Measurements from ENCODE around the gene PHACTR3. TPM values are rescaled to one million over a fixed set of nuclear protein-coding genes. Genes with fewer than 3 reads are reported as not detected.

Gene PHACTR3
- total RNA-seq, 1 donor from 2014 or later: 1.0 TPM

- Histone ChIP-seq H3K4me1 (ENCODE audit: control insufficient read depth in 3 of 3, insufficient read depth in 3 of 3, low read length in 3 of 3) (no peaks in the 10 kb centered on the region), H3K9ac (ENCODE audit: low read depth in 1 of 3, low read length in 3 of 3) (no peak overlapping the region), H3K9me3 (ENCODE audit: control insufficient read depth in 3 of 3, low read length in 3 of 3) (no peaks in the 10 kb centered on the region), H3K27me3 (ENCODE audit: control insufficient read depth in 3 of 3, insufficient read depth in 3 of 3, low read length in 3 of 3) (peaks cover 56 to 78% (median 58%) of the 10 kb centered on the region in 3 donors), H3K27ac (ENCODE audit: low read depth, low read length) (no peak overlapping the region), H3K4me3 (ENCODE audit: low read length in 3 of 3) (no peak overlapping the region), H3K36me3 (ENCODE audit: control insufficient read depth in 3 of 3, insufficient read depth in 3 of 3, low read length in 3 of 3) (no peaks in the 10 kb centered on the region)
Measured at GRCh38 chr20:59603176-59603575, 1.2 kb upstream of the PHACTR3 start.

- Histone ChIP-seq H3K9ac (ENCODE audit: low read depth in 1 of 3, low read length in 3 of 3) (no peak overlapping the region), H3K27me3 (ENCODE audit: control insufficient read depth in 3 of 3, insufficient read depth in 3 of 3, low read length in 3 of 3) (peaks cover 51 to 70% (median 57%) of the 10 kb centered on the region in 3 donors), H3K4me3 (ENCODE audit: low read length in 3 of 3) (no peak overlapping the region)
Measured at GRCh38 chr20:59604741-59605600, 631 bp downstream of the PHACTR3 start.

GRCh38 chr20:59605601-59606364 is 1.4 kb downstream of the PHACTR3 start:
- Histone ChIP-seq H3K9me3 (ENCODE audit: control insufficient read depth in 3 of 3, low read length in 3 of 3) (no peaks in the 10 kb centered on the region), H3K4me1 (ENCODE audit: control insufficient read depth in 3 of 3, insufficient read depth in 3 of 3, low read length in 3 of 3) (no peaks in the 10 kb centered on the region), H3K4me3 (ENCODE audit: low read length in 3 of 3) (no peak overlapping the region), H3K36me3 (ENCODE audit: control insufficient read depth in 3 of 3, insufficient read depth in 3 of 3, low read length in 3 of 3) (no peaks in the 10 kb centered on the region), H3K27ac (ENCODE audit: low read depth, low read length) (no peak overlapping the region), H3K27me3 (ENCODE audit: control insufficient read depth in 3 of 3, insufficient read depth in 3 of 3, low read length in 3 of 3) (peaks cover 46 to 69% (median 57%) of the 10 kb centered on the region in 3 donors), H3K9ac (ENCODE audit: low read depth in 1 of 3, low read length in 3 of 3) (no peak overlapping the region)

More at GRCh38 chr20:59604741-59605600, 631 bp downstream of the PHACTR3 start:
- H3K27ac ChIP-seq (ENCODE audit: low read depth, low read length): no peak overlapping the region
- H3K4me1 ChIP-seq (ENCODE audit: control insufficient read depth in 3 of 3, insufficient read depth in 3 of 3, low read length in 3 of 3): no peaks in the 10 kb centered on the region
- no peaks in the 10 kb centered on the region for H3K36me3 ChIP-seq (ENCODE audit: control insufficient read depth in 3 of 3, insufficient read depth in 3 of 3, low read length in 3 of 3)
- no peaks in the 10 kb centered on the region for H3K9me3 ChIP-seq (ENCODE audit: control insufficient read depth in 3 of 3, low read length in 3 of 3)

GRCh38 chr20:59606566-59606965 is 2.2 kb downstream of the PHACTR3 start:
- Histone ChIP-seq H3K4me3 (ENCODE audit: low read length in 3 of 3) (no peak overlapping the region), H3K4me1 (ENCODE audit: control insufficient read depth in 3 of 3, insufficient read depth in 3 of 3, low read length in 3 of 3) (no peaks in the 10 kb centered on the region), H3K27ac (ENCODE audit: low read depth, low read length) (no peak overlapping the region), H3K27me3 (ENCODE audit: control insufficient read depth in 3 of 3, insufficient read depth in 3 of 3, low read length in 3 of 3) (peaks cover 54 to 66% (median 60%) of the 10 kb centered on the region in 3 donors), H3K9me3 (ENCODE audit: control insufficient read depth in 3 of 3, low read length in 3 of 3) (no peaks in the 10 kb centered on the region), H3K9ac (ENCODE audit: low read depth in 1 of 3, low read length in 3 of 3) (no peak overlapping the region), H3K36me3 (ENCODE audit: control insufficient read depth in 3 of 3, insufficient read depth in 3 of 3, low read length in 3 of 3) (no peaks in the 10 kb centered on the region)

GRCh38 chr20:59608396-59608795 is 4.1 kb downstream of the PHACTR3 start:
- H3K4me1 ChIP-seq (ENCODE audit: control insufficient read depth in 3 of 3, insufficient read depth in 3 of 3, low read length in 3 of 3): no peaks in the 10 kb centered on the region
- H3K4me3 ChIP-seq (ENCODE audit: low read length in 3 of 3): no peak overlapping the region
- H3K27ac ChIP-seq (ENCODE audit: low read depth, low read length): no peak overlapping the region
- H3K9me3 ChIP-seq (ENCODE audit: control insufficient read depth in 3 of 3, low read length in 3 of 3): no peaks in the 10 kb centered on the region
- H3K27me3 ChIP-seq (ENCODE audit: control insufficient read depth in 3 of 3, insufficient read depth in 3 of 3, low read length in 3 of 3): peaks cover 48 to 51% (median 49%) of the 10 kb centered on the region in 3 donors
- no peaks in the 10 kb centered on the region for H3K36me3 ChIP-seq (ENCODE audit: control insufficient read depth in 3 of 3, insufficient read depth in 3 of 3, low read length in 3 of 3)
- H3K9ac ChIP-seq (ENCODE audit: low read depth in 1 of 3, low read length in 3 of 3): no peak overlapping the region

GRCh38 chr20:59608871-59609270 is 4.5 kb downstream of the PHACTR3 start:
- Histone ChIP-seq H3K9me3 (ENCODE audit: control insufficient read depth in 3 of 3, low read length in 3 of 3) (no peaks in the 10 kb centered on the region), H3K27ac (ENCODE audit: low read depth, low read length) (no peak overlapping the region), H3K4me1 (ENCODE audit: control insufficient read depth in 3 of 3, insufficient read depth in 3 of 3, low read length in 3 of 3) (no peaks in the 10 kb centered on the region), H3K27me3 (ENCODE audit: control insufficient read depth in 3 of 3, insufficient read depth in 3 of 3, low read length in 3 of 3) (peaks cover 45 to 47% (median 45%) of the 10 kb centered on the region in 3 donors), H3K4me3 (ENCODE audit: low read length in 3 of 3) (no peak overlapping the region), H3K9ac (ENCODE audit: low read depth in 1 of 3, low read length in 3 of 3) (no peak overlapping the region), H3K36me3 (ENCODE audit: control insufficient read depth in 3 of 3, insufficient read depth in 3 of 3, low read length in 3 of 3) (no peaks in the 10 kb centered on the region)

- H3K4me1 ChIP-seq (ENCODE audit: control insufficient read depth in 3 of 3, insufficient read depth in 3 of 3, low read length in 3 of 3): no peaks in the 10 kb centered on the region
- H3K27me3 ChIP-seq (ENCODE audit: control insufficient read depth in 3 of 3, insufficient read depth in 3 of 3, low read length in 3 of 3): peaks cover 38 to 42% (median 39%) of the 10 kb centered on the region in 3 donors
- H3K27ac ChIP-seq (ENCODE audit: low read depth, low read length): no peak overlapping the region
- H3K4me3 ChIP-seq (ENCODE audit: low read length in 3 of 3): no peak overlapping the region
- no peaks in the 10 kb centered on the region for H3K36me3 ChIP-seq (ENCODE audit: control insufficient read depth in 3 of 3, insufficient read depth in 3 of 3, low read length in 3 of 3)
- no peak overlapping the region for H3K9ac ChIP-seq (ENCODE audit: low read depth in 1 of 3, low read length in 3 of 3)
- H3K9me3 ChIP-seq (ENCODE audit: control insufficient read depth in 3 of 3, low read length in 3 of 3): no peaks in the 10 kb centered on the region
Measured at GRCh38 chr20:59611286-59611685, 6.9 kb downstream of the PHACTR3 start.

- Histone ChIP-seq H3K9ac (ENCODE audit: low read depth in 1 of 3, low read length in 3 of 3) (no peak overlapping the region), H3K4me3 (ENCODE audit: low read length in 3 of 3) (no peak overlapping the region), H3K4me1 (ENCODE audit: control insufficient read depth in 3 of 3, insufficient read depth in 3 of 3, low read length in 3 of 3) (no peaks in the 10 kb centered on the region), H3K27ac (ENCODE audit: low read depth, low read length) (no peak overlapping the region), H3K27me3 (ENCODE audit: control insufficient read depth in 3 of 3, insufficient read depth in 3 of 3, low read length in 3 of 3) (peaks cover 19 to 33% (median 33%) of the 10 kb centered on the region in 3 donors), H3K36me3 (ENCODE audit: control insufficient read depth in 3 of 3, insufficient read depth in 3 of 3, low read length in 3 of 3) (no peaks in the 10 kb centered on the region), H3K9me3 (ENCODE audit: control insufficient read depth in 3 of 3, low read length in 3 of 3) (no peaks in the 10 kb centered on the region)
Measured at GRCh38 chr20:59613861-59614260, 9.5 kb downstream of the PHACTR3 start.

- Histone ChIP-seq H3K4me3 (ENCODE audit: low read length in 3 of 3) (no peak overlapping the region), H3K36me3 (ENCODE audit: control insufficient read depth in 3 of 3, insufficient read depth in 3 of 3, low read length in 3 of 3) (no peaks in the 10 kb centered on the region), H3K9me3 (ENCODE audit: control insufficient read depth in 3 of 3, low read length in 3 of 3) (no peaks in the 10 kb centered on the region), H3K4me1 (ENCODE audit: control insufficient read depth in 3 of 3, insufficient read depth in 3 of 3, low read length in 3 of 3) (no peaks in the 10 kb centered on the region), H3K9ac (ENCODE audit: low read depth in 1 of 3, low read length in 3 of 3) (no peak overlapping the region), H3K27me3 (ENCODE audit: control insufficient read depth in 3 of 3, insufficient read depth in 3 of 3, low read length in 3 of 3) (peaks cover 15 to 36% (median 30%) of the 10 kb centered on the region in 3 donors), H3K27ac (ENCODE audit: low read depth, low read length) (no peak overlapping the region)
Measured at GRCh38 chr20:59614714-59615113, 10.4 kb downstream of the PHACTR3 start.

GRCh38 chr20:59616306-59616705 is 12.0 kb downstream of the PHACTR3 start:
- Histone ChIP-seq H3K4me3 (ENCODE audit: low read length in 3 of 3) (no peak overlapping the region), H3K36me3 (ENCODE audit: control insufficient read depth in 3 of 3, insufficient read depth in 3 of 3, low read length in 3 of 3) (no peaks in the 10 kb centered on the region), H3K9ac (ENCODE audit: low read depth in 1 of 3, low read length in 3 of 3) (no peak overlapping the region), H3K9me3 (ENCODE audit: control insufficient read depth in 3 of 3, low read length in 3 of 3) (no peaks in the 10 kb centered on the region), H3K27me3 (ENCODE audit: control insufficient read depth in 3 of 3, insufficient read depth in 3 of 3, low read length in 3 of 3) (peaks cover 14 to 43% (median 27%) of the 10 kb centered on the region in 3 donors), H3K27ac (ENCODE audit: low read depth, low read length) (no peak overlapping the region), H3K4me1 (ENCODE audit: control insufficient read depth in 3 of 3, insufficient read depth in 3 of 3, low read length in 3 of 3) (no peaks in the 10 kb centered on the region)
